Keratinocyte (primary cell): ENCODE results near the gene VSNL1.

Experiments
- CTCF ChIP-seq, 3 experiments: IDR thresholded peaks in 1 of 3; conservative IDR thresholded peaks in 1 of 3; optimal IDR thresholded peaks in 1 of 3; 2 replicates in 2 of 3; 3 replicates in 1 of 3; pipeline versions ENCODE3 to v1.5.1; 2011; ENCODE audit warnings: low read length in 3 of 3, mild to moderate bottlenecking in 3 of 3, moderate library complexity in 2 of 3, control low read depth in 1 of 3, inconsistent platforms in 1 of 3; ENCODE audit not compliant: insufficient read depth in 2 of 3; ENCODE audit errors: extremely low read depth in 1 of 3
- EZH2 ChIP-seq: IDR thresholded peaks from one replicate; pipeline ENCODE4 v1.6.1; 2012; ENCODE audit warnings: inconsistent platforms, mild to moderate bottlenecking, low read length, moderate library complexity

- TF ChIP-seq CTCF (optimal IDR thresholded peaks at IDR 0.05 in 1 of 3, IDR thresholded peaks at IDR 0.05 in 1 of 3, conservative IDR thresholded peaks at IDR 0.05 in 1 of 3; ENCODE audit: extremely low read depth in 1 of 3, insufficient read depth in 2 of 3, low read length in 3 of 3) (no peak), EZH2 (no peak)
Measured at GRCh38 chr2:17515652-17516051, 24.8 kb upstream of the VSNL1 start.
